HG03196 (cell line): Measurements from ENCODE around the gene MRO.
"Not testable (repeated sequence)": the region's sequence is repeated elsewhere in the genome, so short reads cannot be mapped to it uniquely, and the experiment has no call there.

ENCODE experiments used
- ATAC-seq: cut with Tn5 transposase; IDR thresholded peaks from one replicate; pipeline ENCODE4 v1.9.1; 2021; ENCODE audit not compliant: unreplicated experiment

The MRO gene

GRCh38 chr18:50793641-50794565, 25.9 kb downstream of the MRO start:
- ATAC-seq: no peak

GRCh38 chr18:50792885-50793284, 26.9 kb downstream of the MRO start:
- ATAC-seq: no peak

DNA sequence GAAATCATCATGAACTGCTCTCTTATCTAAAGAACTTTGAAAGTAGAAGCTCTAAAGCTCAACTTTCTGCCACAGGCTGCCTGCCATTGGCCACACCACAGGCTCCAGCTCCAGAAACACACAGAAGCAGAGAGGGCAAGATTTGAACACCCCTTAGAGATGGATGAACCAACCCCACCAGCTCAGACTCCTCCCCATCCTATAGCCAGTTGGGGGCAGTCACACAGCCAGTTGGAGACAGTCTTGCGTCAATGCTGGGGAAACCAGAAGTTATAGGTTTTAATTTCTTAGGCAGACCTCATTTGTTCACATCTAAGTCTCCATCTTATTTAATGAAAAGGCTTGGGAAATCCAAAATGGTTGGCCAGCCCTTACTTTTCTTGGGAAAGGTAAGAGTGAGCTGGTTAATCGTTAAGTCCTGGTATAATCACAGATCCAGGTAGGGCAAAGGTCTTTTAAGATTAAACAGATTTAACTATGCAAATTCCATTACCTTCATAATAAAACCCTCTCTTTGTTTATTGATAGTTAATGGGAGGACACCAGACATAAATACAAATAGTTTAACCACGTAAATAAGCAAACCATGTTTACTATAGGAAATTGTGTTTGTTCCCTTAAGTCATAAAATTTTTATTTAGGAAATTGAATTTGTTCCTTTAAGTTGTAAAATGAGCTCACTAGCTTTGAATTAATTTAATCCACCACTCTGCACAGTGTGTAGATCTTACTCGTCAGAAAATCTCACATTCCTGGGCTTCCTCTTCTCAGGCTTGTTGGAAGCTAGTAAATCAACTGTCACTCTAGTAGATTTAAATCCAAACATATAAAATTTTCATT, 28.0 kb downstream of the MRO start:
- ATAC-seq: no peak

GRCh38 chr18:50790948-50791347, 28.9 kb downstream of the MRO start:
- ATAC-seq: no peak

GRCh38 chr18:50790241-50790640, 29.6 kb downstream of the MRO start:
- ATAC-seq: no peak

DNA sequence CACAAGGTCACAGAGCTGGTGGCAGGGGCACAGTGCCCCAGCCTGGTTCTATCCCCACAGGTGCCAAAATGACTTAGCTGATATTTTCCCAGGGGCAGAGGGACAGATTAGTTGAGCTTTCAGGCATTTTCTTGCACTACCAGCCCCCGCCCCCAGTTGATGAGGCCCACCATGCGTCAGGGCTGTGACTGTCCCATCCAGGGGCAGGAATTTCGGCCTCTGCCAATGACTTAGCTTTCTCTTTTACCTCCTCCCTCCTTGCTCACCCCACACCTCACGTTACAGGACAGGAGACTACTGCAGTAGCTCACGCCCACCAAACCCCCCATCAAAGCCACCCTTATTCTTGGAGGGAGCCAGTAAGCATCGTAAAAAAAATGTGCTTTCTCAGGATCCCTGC, 31.5 kb downstream of the MRO start:
- ATAC-seq: no peak

- ATAC-seq: no peak
Measured at GRCh38 chr18:50786864-50787263, 33.0 kb downstream of the MRO start.

DNA sequence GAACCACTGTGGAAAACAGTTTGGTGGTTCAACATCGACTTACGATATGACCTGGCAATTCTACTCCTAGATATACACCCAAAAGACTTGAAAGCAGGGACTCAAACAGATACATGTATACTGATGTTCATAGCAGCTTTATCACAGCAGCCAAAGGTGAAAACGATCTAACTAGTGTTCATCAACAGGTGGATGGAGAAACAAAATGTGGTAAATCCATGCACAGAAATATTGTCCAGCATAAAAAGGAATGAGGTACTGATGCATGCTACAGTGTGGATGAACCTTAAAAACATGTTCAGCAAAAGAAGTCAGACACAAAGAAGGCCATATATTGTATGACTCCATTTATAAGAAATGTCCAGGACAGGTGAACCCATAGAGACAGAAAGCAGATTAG, 36.3 kb downstream of the MRO start:
- ATAC-seq: no peak

- ATAC-seq: not testable (repeated sequence)
Measured at GRCh38 chr18:50779021-50779420, 40.8 kb downstream of the MRO start.

- no peak for ATAC-seq
Measured at GRCh38 chr18:50776383-50776782, 43.4 kb downstream of the MRO start.

DNA sequence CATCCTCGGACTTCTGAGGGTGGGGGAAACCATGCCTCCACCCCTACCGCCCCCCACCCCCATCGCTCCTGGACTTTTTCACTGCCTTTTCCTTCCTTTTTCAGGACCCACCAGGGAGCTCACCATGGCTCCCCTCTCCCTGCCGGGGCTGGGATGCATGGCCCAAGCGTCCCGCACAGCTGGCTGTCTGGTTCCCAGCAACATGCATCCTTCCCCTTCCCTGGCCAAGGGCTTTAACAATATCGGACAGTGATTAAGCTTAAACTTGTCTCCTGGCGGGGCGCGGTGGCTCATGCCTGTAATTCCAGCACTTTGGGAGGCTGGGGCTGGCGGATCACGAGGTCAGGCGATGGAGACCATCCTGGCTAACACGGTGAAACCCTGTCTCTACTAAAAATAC, 44.1 kb downstream of the MRO start:
- ATAC-seq: no peak

- ATAC-seq: no peak
Measured at GRCh38 chr18:50775207-50775606, 44.6 kb downstream of the MRO start.

GRCh38 chr18:50769463-50769862, 50.4 kb downstream of the MRO start:
- no peak for ATAC-seq

DNA sequence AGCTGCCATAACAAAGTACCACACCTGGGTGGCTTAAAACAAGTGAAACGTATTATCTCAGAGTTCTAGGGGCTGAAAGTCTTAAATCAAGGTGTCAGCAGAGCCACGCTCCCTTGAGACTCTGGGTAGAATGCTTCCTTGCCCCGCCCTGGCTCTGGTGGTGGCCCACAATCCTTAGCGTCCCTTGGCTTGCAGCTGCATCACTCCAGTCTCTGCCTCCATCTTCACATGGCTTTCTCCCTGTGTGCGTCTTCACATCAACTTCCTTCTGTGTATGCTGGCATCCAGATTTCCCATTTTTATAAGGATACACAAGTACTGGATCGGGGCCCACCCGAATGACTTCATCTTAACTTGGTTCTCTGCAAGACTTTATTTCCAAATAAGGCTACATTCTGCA, 62.5 kb downstream of the MRO start:
- no peak for ATAC-seq

GRCh38 chr18:50754297-50754696, 65.5 kb downstream of the MRO start:
- no peak for ATAC-seq

DNA sequence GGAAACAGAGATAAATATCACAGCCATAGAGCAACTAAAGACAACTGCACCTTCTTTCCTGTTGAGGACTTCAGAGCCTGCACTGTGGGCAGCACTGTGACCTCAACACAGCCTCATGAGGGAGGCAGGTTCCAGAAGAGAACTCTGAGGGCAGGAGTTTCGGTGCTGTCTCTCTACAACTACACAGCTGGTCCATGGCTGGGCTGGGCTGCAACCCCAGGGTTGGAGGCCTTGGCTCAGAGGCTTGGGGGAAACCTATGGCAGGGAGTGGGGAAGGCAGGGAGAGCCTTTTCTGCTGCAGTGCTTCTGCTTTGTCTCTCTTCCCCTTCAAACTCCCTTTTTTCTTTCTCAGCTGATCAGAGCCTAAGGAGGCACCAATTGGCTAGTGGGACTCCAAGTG, 66.5 kb downstream of the MRO start:
- no peak for ATAC-seq

- no peak for ATAC-seq
Measured at GRCh38 chr18:50751947-50752346, 67.9 kb downstream of the MRO start.

- no peak for ATAC-seq
Measured at GRCh38 chr18:50751490-50751889, 68.3 kb downstream of the MRO start.

GRCh38 chr18:50750546-50750945, 69.3 kb downstream of the MRO start:
- ATAC-seq: no peak

DNA sequence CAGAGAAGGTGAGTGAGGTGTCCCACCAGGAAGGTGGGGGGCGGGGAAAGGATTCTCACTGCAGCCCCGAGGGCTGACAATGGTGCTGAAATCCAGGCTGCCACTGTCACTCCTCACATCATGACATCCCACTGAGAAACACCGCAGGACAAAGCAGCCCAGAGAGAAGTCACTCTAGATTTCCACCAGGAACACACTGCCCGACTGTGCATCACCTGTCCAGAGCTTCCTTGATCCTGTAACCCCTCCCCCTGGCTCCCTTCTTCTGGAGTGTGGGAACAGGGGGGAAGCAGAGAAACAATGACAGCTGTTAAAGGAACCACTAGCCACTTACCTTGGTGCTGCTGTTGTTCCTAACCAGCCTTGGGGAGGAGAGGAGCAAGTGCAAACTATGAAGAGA, 69.9 kb downstream of the MRO start:
- no peak for ATAC-seq

DNA sequence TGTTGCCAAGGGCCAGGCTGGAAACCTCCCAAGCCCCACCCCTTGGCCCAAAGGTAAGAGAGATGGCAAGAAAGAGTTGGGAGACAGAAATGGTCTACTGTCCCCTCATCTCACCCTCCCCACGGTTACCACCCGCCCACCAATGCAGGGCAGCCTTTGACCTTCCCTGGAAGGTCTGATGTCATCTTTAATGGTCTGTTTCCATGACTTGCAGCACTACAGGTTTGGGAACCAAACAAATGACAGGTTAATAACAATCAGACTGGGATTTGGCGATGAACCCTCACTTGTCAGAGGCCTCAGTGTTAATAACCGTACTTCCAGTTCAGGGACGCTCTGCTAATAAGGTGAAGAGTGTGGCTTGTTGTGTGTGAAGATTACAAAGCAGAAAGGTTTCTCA, 70.4 kb downstream of the MRO start:
- ATAC-seq: no peak
